Vagina (tissue), 2 donors: ENCODE results near the gene IFNA2.

Experiments used
- POLR2AphosphoS5 ChIP-seq, 2 donors: sonication (generic); formaldehyde crosslinking; IDR thresholded peaks; one replicate each; pipeline ENCODE4 v1.9.0; 2017; ENCODE audit warnings: antibody characterized with exemption in 2 of 2, mild to moderate bottlenecking in 2 of 2, low read depth in 1 of 2; ENCODE audit not compliant: insufficient read depth in 1 of 2
- TF ChIP-seq, protein P1 (sequence below), 3 experiments: fragments of 450-650 bp in 2 of 3; fragments of 200-600 bp in 1 of 3; sonication (generic) in 1 of 3; IDR thresholded peaks; one replicate each; pipeline ENCODE4 v1.5.1; 2017 to 2019; ENCODE audit warnings: antibody characterized with exemption in 3 of 3, mild to moderate bottlenecking in 2 of 3, moderate library complexity in 2 of 3

DNA sequence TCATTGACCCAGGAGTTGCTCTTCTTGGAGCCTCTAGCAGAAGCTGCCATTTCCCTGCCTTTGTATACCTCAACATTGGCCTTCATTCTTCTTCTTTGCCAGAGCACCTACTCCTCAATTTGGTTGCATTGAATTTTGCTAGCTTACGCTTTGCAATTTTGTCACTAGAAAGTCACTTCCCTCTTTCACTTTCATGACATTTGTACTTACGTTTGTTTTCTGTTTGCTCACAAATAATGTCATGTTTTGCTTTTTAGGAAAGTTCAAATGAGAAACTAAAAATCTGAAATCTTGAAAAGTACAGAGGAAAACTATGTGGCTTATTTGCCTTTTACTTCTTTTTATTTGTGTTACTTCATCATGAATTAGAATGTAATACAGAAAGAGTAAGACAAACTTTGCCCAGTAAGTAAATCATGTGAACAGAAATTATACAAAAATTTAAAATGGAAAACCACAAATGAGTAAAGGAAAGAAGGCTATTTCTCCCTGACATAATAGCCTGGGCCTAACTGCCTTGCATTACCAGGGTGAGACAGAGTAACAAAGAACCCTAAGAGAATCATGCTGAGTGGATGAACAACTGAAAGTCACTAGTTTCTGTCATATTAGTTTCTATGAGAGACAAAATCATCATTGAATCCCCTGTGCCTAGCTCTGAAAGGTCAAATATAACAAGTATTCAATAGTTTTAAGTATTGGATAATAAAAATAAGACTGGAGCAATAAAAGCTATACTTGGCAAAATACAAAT is 47.7 kb upstream of the IFNA2 start:
- no peak for TF ChIP-seq POLR2AphosphoS5 (IDR thresholded peaks at IDR 0.05; ENCODE audit: insufficient read depth in 1 of 2, low read depth in 1 of 2)
- TF ChIP-seq, protein P1, sequence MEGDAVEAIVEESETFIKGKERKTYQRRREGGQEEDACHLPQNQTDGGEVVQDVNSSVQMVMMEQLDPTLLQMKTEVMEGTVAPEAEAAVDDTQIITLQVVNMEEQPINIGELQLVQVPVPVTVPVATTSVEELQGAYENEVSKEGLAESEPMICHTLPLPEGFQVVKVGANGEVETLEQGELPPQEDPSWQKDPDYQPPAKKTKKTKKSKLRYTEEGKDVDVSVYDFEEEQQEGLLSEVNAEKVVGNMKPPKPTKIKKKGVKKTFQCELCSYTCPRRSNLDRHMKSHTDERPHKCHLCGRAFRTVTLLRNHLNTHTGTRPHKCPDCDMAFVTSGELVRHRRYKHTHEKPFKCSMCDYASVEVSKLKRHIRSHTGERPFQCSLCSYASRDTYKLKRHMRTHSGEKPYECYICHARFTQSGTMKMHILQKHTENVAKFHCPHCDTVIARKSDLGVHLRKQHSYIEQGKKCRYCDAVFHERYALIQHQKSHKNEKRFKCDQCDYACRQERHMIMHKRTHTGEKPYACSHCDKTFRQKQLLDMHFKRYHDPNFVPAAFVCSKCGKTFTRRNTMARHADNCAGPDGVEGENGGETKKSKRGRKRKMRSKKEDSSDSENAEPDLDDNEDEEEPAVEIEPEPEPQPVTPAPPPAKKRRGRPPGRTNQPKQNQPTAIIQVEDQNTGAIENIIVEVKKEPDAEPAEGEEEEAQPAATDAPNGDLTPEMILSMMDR (IDR thresholded peaks at IDR 0.05) = no peak
